Smooth muscle cell (in vitro differentiated cells): ENCODE data around the gene DCLRE1B. TPM values are rescaled to one million over a fixed set of nuclear protein-coding genes. Genes with fewer than 3 reads are reported as not detected.

Experiments
- DNase-seq: peaks from one replicate; lab custom pipeline; 2025; ENCODE audit not compliant: unreplicated experiment; lab: John Stamatoyannopoulos, UW
- H2AFZ ChIP-seq: fragments of 200-600 bp; sonication (generic); 2 replicates; pipeline ENCODE4 v1.6.0; 2016; ENCODE audit warnings: antibody characterized with exemption, low read depth, mild to moderate bottlenecking
- H3F3A ChIP-seq: fragments of 200-600 bp; sonication (generic); 2 replicates; pipeline ENCODE4 v1.6.0; 2017; ENCODE audit warnings: antibody characterized with exemption, low read depth
- H3K27ac ChIP-seq: fragments of 200-600 bp; sonication (generic); 2 replicates; pipeline ENCODE4 v1.5.1; 2016; ENCODE audit warnings: low read depth, mild to moderate bottlenecking
- H3K27me3 ChIP-seq: fragments of 200-600 bp; sonication (generic); 2 replicates; pipeline ENCODE4 v1.6.1; 2016; ENCODE audit warnings: low read depth, mild to moderate bottlenecking
- H3K36me3 ChIP-seq: fragments of 200-600 bp; sonication (generic); 2 replicates; pipeline ENCODE4 v1.5.1; 2016; ENCODE audit warnings: low read depth
- H3K4me1 ChIP-seq: fragments of 200-600 bp; sonication (generic); 2 replicates; pipeline ENCODE4 v1.5.1; 2016; ENCODE audit warnings: low read depth
- H3K4me2 ChIP-seq: fragments of 200-600 bp; sonication (generic); 2 replicates; pipeline ENCODE4 v1.6.0; 2016; ENCODE audit warnings: mild to moderate bottlenecking
- H3K4me3 ChIP-seq: fragments of 200-600 bp; sonication (generic); 2 replicates; pipeline ENCODE4 v1.5.1; 2016; ENCODE audit warnings: mild to moderate bottlenecking
- H3K79me2 ChIP-seq: fragments of 200-600 bp; sonication (generic); 2 replicates; pipeline ENCODE4 v1.6.0; 2016; ENCODE audit warnings: low read depth, mild to moderate bottlenecking
- H3K9ac ChIP-seq: fragments of 200-600 bp; sonication (generic); 2 replicates; pipeline ENCODE4 v1.6.0; 2016; ENCODE audit warnings: low read depth
- H3K9me3 ChIP-seq: fragments of 200-600 bp; sonication (generic); replicated peaks from 2 replicates; pipeline ENCODE4 v1.5.1; 2016; ENCODE audit warnings: low read depth
- H4K20me1 ChIP-seq: fragments of 200-600 bp; sonication (generic); 2 replicates; pipeline ENCODE4 v1.6.0; 2016; ENCODE audit warnings: low read depth
- CTCF ChIP-seq: fragments of 200-600 bp; sonication (generic); IDR thresholded peaks from 2 replicates; pipeline ENCODE4 v1.5.1; 2017; ENCODE audit warnings: borderline replicate concordance, mild to moderate bottlenecking, antibody characterized with exemption; ENCODE audit not compliant: insufficient read depth, poor library complexity, severe bottlenecking
- WGBS: methylation state at CpG from one replicate; pipeline ENCODE4 v1.1.7; 2016; ENCODE audit warnings: low lambda C conversion rate; 5-methylcytosine and 5-hydroxymethylcytosine counted together
- polyA plus RNA-seq: library from polyadenylated mRNA; unstranded; fragments of >200 nt; fragmentation: Nextera tagmentation; extraction: Ambion mirVana; gene quantifications from 2 replicates; pipeline ENCODE4 v1.2.1, GENCODE V29; 2016
- total RNA-seq: library from RNA; depleted of rRNA; stranded (reverse); fragments of >200 nt; gene quantifications from 2 replicates; pipeline ENCODE4 v1.2.3, GENCODE V29; 2014

DCLRE1B gene
- total and polyA plus RNA-seq, 2 experiments from 2014 or later: 5.9 to 11.0 TPM

DNA sequence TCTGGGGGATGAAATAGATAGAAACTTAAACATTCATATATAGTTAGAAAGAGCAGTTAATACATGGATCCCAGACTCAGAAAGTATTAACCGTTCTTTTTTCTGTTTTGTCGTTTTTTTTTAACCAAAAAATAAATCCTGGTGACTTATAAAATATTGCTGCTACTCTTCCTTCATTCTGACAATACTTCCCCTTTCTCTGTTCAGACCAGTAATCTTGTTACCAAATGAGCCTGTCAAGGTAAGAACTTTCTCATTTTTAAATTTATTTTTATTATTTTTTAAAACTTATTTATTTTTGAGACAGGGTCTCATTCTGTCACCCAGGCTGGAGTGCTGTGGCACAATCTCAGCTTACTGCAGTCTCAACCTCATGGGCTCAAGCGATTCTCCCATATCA, 47.4 kb upstream of the DCLRE1B start:
- Histone ChIP-seq H3F3A (no peaks in the 10 kb centered on the region), H3K79me2 (no peaks in the 10 kb centered on the region), H3K9ac (no peak overlapping the region), H2AFZ (no peak overlapping the region), H3K27ac (no peak overlapping the region), H3K4me3 (no peak overlapping the region), H3K4me1 (peaks cover 5% of the 10 kb centered on the region), H3K27me3 (no peaks in the 10 kb centered on the region), H3K9me3 (no peaks in the 10 kb centered on the region), H3K36me3 (no peaks in the 10 kb centered on the region), H4K20me1 (no peaks in the 10 kb centered on the region), H3K4me2 (no peak overlapping the region)
- WGBS: 87% methylated on average over 3 of the region's 3 CpGs
- no peak for TF ChIP-seq CTCF
- DNase-seq: no peak

DNA sequence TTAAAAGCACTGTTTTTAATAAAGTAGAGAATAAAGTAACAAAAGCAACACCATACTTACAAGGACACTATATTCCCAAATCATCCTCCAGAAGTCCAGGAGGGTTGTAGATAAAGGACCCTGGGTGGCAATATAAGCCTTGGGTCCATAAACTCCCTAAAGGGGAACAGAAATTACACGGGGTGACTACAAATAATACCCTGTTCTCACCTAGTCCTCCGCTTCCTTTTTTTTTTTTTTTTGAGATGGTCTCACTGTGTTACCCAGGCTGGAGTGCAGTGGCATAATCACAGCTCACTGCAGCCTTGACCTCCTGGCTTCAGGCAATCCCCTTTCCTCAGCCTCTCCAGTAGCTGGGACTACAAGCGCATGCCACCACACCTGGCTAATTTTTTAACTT, 46.7 kb upstream of the DCLRE1B start:
- H4K20me1 ChIP-seq: no peaks in the 10 kb centered on the region
- H3K4me2 ChIP-seq: no peak overlapping the region
- no peaks in the 10 kb centered on the region for H3K9me3 ChIP-seq
- no peak overlapping the region for H2AFZ ChIP-seq
- TF ChIP-seq CTCF: no peak
- H3K36me3 ChIP-seq: no peaks in the 10 kb centered on the region
- H3K9ac ChIP-seq: no peak overlapping the region
- H3K27me3 ChIP-seq: no peaks in the 10 kb centered on the region
- no peaks in the 10 kb centered on the region for H3F3A ChIP-seq
- H3K79me2 ChIP-seq: no peaks in the 10 kb centered on the region
- no peak overlapping the region for H3K4me3 ChIP-seq
- 93% methylated on average over 3 of the region's 3 CpGs for WGBS
- peaks cover 5% of the 10 kb centered on the region for H3K4me1 ChIP-seq
- DNase-seq: no peak
- no peak overlapping the region for H3K27ac ChIP-seq

DNA sequence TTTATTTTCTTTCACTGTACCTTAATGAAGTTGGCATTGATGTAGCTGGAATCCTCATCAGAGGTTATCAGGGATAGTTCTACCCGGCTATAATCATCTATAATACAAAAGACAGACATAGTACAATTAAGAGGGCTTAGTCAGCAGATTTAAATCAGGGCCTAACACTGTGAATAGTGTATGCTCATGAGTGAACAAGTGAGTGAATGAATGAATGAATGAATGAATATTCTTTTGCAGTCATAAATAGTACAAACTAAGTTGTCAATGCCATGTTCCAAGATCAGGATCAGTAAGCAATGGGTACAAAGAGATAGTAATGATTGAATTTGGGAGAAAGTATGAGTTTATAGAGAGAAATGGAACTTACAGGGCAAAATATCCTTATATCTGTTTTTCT, 46.1 kb upstream of the DCLRE1B start:
- TF ChIP-seq CTCF: no peak
- Histone ChIP-seq H2AFZ (peak overlapping the region; percentile 67), H3K4me1 (peaks cover 5% of the 10 kb centered on the region), H3K9me3 (no peaks in the 10 kb centered on the region), H3K9ac (no peak overlapping the region), H3K27me3 (no peaks in the 10 kb centered on the region), H3K79me2 (no peaks in the 10 kb centered on the region), H3K4me2 (no peak overlapping the region), H3K4me3 (no peak overlapping the region), H3F3A (no peaks in the 10 kb centered on the region), H3K36me3 (no peaks in the 10 kb centered on the region), H3K27ac (no peak overlapping the region), H4K20me1 (no peaks in the 10 kb centered on the region)
- no peak for DNase-seq
- WGBS: 88% methylated on average over 1 of the region's 1 CpG

- Histone ChIP-seq H3K9ac (no peak overlapping the region), H3K79me2 (no peaks in the 10 kb centered on the region), H3K4me3 (no peak overlapping the region), H3K4me2 (no peak overlapping the region), H3K27me3 (no peaks in the 10 kb centered on the region), H3K36me3 (no peaks in the 10 kb centered on the region), H3K27ac (no peak overlapping the region), H3K4me1 (peaks cover 5% of the 10 kb centered on the region), H2AFZ (peak overlapping the region; percentile 67), H3K9me3 (no peaks in the 10 kb centered on the region), H4K20me1 (no peaks in the 10 kb centered on the region), H3F3A (no peaks in the 10 kb centered on the region)
- WGBS: 92% methylated on average over 3 of the region's 3 CpGs
- DNase-seq: no peak
- TF ChIP-seq CTCF: no peak
Measured at GRCh38 chr1:113859478-113860175, 45.5 kb upstream of the DCLRE1B start.
